Glomerular visceral epithelial cell (primary cell): ENCODE measurements around the gene PCDHGA9.
"Not testable (repeated sequence)": the region's sequence is repeated elsewhere in the genome, so short reads cannot be mapped to it uniquely, and the experiment has no call there.

Experiments
- DNase-seq: peaks from one replicate; pipeline ENCODE4 v3.0.0-alpha.2; 2016; ENCODE audit errors: extremely low spot score

The PCDHGA9 gene

GRCh38 chr5:141402553-141403243 is at the start of gene PCDHGA9:
PCDHGA9 (plus strand) TSS chr5:141402778; CDS start chr5:141402953, 175 bp downstream.
- peak; percentile 23 for DNase-seq

- no peak for DNase-seq
These were observed 47.6 kb upstream of the PCDHGA9 start, which contains the start of gene PCDHGA4 for GRCh38 chr5:141354900-141355469. PCDHGA4 (plus strand) TSS chr5:141355021; CDS start chr5:141355108, 87 bp downstream.

GRCh38 chr5:141355641-141356040 is 46.9 kb upstream of the PCDHGA9 start:
- DNase-seq = no peak

GRCh38 chr5:141356133-141356532 is 46.4 kb upstream of the PCDHGA9 start:
- DNase-seq = no peak

- DNase-seq = no peak
These were observed 45.6 kb upstream of the PCDHGA9 start for GRCh38 chr5:141356950-141357349.

GRCh38 chr5:141359790-141360426 is 42.7 kb upstream of the PCDHGA9 start, which contains the start of gene PCDHGB2:
PCDHGB2 (plus strand) TSS chr5:141359994; CDS start chr5:141360136, 142 bp downstream.
- DNase-seq = no peak

GRCh38 chr5:141360685-141361084 is 41.9 kb upstream of the PCDHGA9 start:
- DNase-seq = no peak

GRCh38 chr5:141362719-141363118 is 39.9 kb upstream of the PCDHGA9 start:
- no peak for DNase-seq

GRCh38 chr5:141363952-141364660 is 38.5 kb upstream of the PCDHGA9 start, which contains the start of gene PCDHGA5:
PCDHGA5 (plus strand) TSS chr5:141364162; CDS start chr5:141364331, 169 bp downstream.
- no peak for DNase-seq

- DNase-seq = no peak
These were observed 36.3 kb upstream of the PCDHGA9 start for GRCh38 chr5:141366016-141366896.

GRCh38 chr5:141369994-141370848 is 32.4 kb upstream of the PCDHGA9 start, which contains the start of gene PCDHGB3:
PCDHGB3 (plus strand) TSS chr5:141370242; CDS start chr5:141370395, 153 bp downstream.
- no peak for DNase-seq

GRCh38 chr5:141371572-141372475 is 30.8 kb upstream of the PCDHGA9 start:
- DNase-seq = no peak

- no peak for DNase-seq
These were observed 28.8 kb upstream of the PCDHGA9 start, which contains the start of gene PCDHGA6 for GRCh38 chr5:141373673-141374317. PCDHGA6 (plus strand) TSS chr5:141373891; CDS start chr5:141374084, 193 bp downstream.

GRCh38 chr5:141374627-141375026 is 28.0 kb upstream of the PCDHGA9 start:
- no peak for DNase-seq

- DNase-seq = not testable (repeated sequence)
These were observed 27.0 kb upstream of the PCDHGA9 start for GRCh38 chr5:141375444-141376155.

- no peak for DNase-seq
These were observed 19.9 kb upstream of the PCDHGA9 start, which contains the start of gene PCDHGA7 for GRCh38 chr5:141382469-141383294. PCDHGA7 (plus strand) TSS chr5:141382742; CDS start chr5:141382900, 158 bp downstream.

GRCh38 chr5:141383345-141383744 is 19.2 kb upstream of the PCDHGA9 start:
- DNase-seq = no peak
